Naive B cell (primary cell): ENCODE measurements around the gene SLC4A2. TPM values are rescaled to one million over a fixed set of nuclear protein-coding genes. Genes with fewer than 3 reads are reported as not detected.

ENCODE experiments used
- ATAC-seq, 2 donors: fragments of 150-1000 bp; cut with Tn5 transposase; 2 replicates each; pipeline ENCODE4 v1.10.0; 2021; ENCODE audit warnings: low read depth in 2 of 2, mild to moderate bottlenecking in 2 of 2, moderate library complexity in 2 of 2
- DNase-seq: peaks from one replicate; pipeline ENCODE4 v3.0.0; 2022
- H3K27ac Mint-ChIP-seq, 6 donors: one replicate each; pipeline ENCODE4 v1.8.0; 2020 to 2022; ENCODE audit warnings: mild to moderate bottlenecking in 6 of 6, mixed read lengths in 6 of 6, moderate library complexity in 5 of 6, inconsistent platforms in 2 of 6
- H3K27me3 Mint-ChIP-seq, 3 donors: one replicate each; pipeline ENCODE4 v1.8.0; 2021 to 2022; ENCODE audit warnings: mixed read lengths in 3 of 3, mild to moderate bottlenecking in 1 of 3
- H3K36me3 Mint-ChIP-seq, 2 donors: one replicate each; pipeline ENCODE4 v1.8.0; 2020 to 2022; ENCODE audit warnings: mixed read lengths in 2 of 2, inconsistent platforms in 1 of 2, mild to moderate bottlenecking in 1 of 2
- H3K4me1 Mint-ChIP-seq, 3 donors: one replicate each; pipeline ENCODE4 v1.8.0; 2020 to 2022; ENCODE audit warnings: mixed read lengths in 3 of 3, inconsistent platforms in 1 of 3, mild to moderate bottlenecking in 1 of 3, moderate library complexity in 1 of 3
- H3K4me3 Mint-ChIP-seq, 8 donors: one replicate each; pipeline ENCODE4 v1.8.0; 2020 to 2022; ENCODE audit warnings: mild to moderate bottlenecking in 8 of 8, mixed read lengths in 8 of 8, moderate library complexity in 8 of 8, inconsistent platforms in 2 of 8
- H3K9me3 Mint-ChIP-seq, 7 donors: one replicate each; pipeline ENCODE4 v1.8.0; 2020 to 2022; ENCODE audit warnings: mixed read lengths in 7 of 7, mild to moderate bottlenecking in 5 of 7, inconsistent platforms in 2 of 7, moderate library complexity in 1 of 7
- polyA plus RNA-seq, 6 donors: library from polyadenylated mRNA; unstranded; fragments of 300-500 nt; fragmentation: Illumina TruSeq; gene quantifications; one replicate each; pipeline ENCODE4 v1.2.3, GENCODE V29; 2021; ENCODE audit warnings: low read depth in 6 of 6

Gene SLC4A2
- polyA plus RNA-seq, 6 donors from 2014 or later = 8.5 to 17.1 (median 12.2) TPM

DNA sequence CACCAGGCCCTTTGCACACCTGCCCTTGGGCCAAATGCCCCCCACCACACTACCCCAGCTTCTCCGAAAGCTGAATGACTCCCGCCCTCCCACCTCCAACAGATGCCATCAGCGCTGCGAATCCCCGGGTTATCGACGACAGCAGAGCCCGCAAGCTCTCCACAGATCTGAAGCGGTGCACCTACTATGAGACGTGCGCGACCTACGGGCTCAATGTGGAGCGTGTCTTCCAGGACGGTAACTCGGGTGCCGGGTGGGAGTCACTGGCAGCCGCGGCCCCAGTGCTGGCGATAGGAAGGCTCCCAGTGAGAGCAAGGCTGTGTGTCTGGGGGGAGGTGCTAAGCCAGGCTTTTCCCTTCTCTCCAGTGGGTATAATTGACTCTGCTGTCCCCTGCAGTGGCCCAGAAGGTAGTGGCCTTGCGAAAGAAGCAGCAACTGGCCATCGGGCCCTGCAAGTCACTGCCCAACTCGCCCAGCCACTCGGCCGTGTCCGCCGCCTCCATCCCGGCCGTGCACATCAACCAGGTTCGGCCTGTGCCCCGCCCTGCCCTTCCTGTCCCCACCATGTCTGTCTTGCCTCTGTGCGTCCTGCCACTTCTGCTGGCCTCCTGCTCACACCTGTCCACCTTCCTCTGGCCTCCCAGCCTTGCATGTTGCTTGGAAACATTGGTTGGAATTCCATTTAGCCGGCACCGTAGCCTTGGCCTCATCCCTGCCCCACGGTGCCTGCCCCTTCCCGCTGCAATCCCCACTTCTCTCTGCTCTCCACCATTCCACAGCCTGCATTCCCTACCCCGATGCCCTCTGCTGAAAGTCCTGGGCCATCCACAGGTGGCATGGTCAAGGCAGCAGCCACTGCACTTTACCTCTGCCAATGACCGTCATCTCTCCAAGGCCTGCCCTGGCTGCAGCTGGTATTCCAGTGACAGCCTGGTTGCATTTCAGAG, 59.0 kb downstream of the SLC4A2 start:
- peaks cover 21 to 49% (median 40%) of the 10 kb centered on the region in 3 donors for H3K27me3 Mint-ChIP-seq
- ATAC-seq = no peak
- H3K9me3 Mint-ChIP-seq = no peaks in the 10 kb centered on the region
- H3K36me3 Mint-ChIP-seq = no peaks in the 10 kb centered on the region
- no peak overlapping the region for H3K27ac Mint-ChIP-seq
- peaks cover 0 to 9% (median 4%) of the 10 kb centered on the region in 3 donors for H3K4me1 Mint-ChIP-seq
- no peak overlapping the region for H3K4me3 Mint-ChIP-seq
- no peak for DNase-seq

DNA sequence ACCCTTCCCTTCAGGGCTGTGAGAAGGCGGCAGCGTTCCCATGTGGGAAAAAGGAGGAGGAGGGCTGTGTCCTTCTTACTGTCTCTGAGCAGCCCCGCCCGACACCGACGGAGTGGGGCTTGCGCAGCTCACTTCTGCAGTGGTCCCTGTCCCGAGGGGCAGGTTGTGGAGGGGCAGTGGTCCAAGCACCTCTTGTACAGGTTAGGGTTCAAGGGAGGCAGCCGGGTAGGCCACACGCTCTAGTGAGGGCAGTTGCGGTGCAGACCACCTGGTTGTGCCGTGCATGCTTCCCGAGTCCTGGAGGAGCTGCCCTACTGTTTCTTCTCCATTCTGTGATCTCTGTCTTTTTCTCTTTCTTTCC, 59.6 kb downstream of the SLC4A2 start:
- DNase-seq (no peak), ATAC-seq (no peak)
- no peaks in the 10 kb centered on the region for H3K9me3 Mint-ChIP-seq
- H3K4me3 Mint-ChIP-seq = peak overlapping the region in 2 of 8 donors; percentile 10 to 55
- no peaks in the 10 kb centered on the region for H3K36me3 Mint-ChIP-seq
- H3K27me3 Mint-ChIP-seq = peaks cover 17 to 51% (median 47%) of the 10 kb centered on the region in 3 donors
- H3K4me1 Mint-ChIP-seq = peaks cover 5 to 12% (median 8%) of the 10 kb centered on the region in 3 donors
- H3K27ac Mint-ChIP-seq = no peak overlapping the region

DNA sequence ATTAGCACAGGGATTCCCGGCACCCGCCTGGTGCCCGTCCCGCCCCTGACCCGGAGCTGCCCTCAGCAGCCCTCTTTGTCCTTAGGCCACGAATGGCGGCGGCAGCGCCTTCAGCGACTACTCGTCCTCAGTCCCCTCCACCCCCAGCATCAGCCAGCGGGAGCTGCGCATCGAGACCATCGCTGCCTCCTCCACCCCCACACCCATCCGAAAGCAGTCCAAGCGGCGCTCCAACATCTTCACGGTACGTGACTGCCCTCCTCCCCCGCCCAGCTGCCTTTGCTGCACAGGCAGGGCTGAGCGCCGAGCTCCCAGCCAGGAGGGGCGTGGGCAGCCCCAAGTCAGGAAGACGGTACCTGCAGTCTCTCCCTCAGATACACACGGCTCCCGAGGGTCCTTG, 60.5 kb downstream of the SLC4A2 start:
- no peak for DNase-seq
- no peaks in the 10 kb centered on the region for H3K36me3 Mint-ChIP-seq
- H3K9me3 Mint-ChIP-seq = no peaks in the 10 kb centered on the region
- no peak overlapping the region for H3K4me3 Mint-ChIP-seq
- no peak overlapping the region for H3K27ac Mint-ChIP-seq
- peaks cover 24 to 59% (median 50%) of the 10 kb centered on the region in 3 donors for H3K27me3 Mint-ChIP-seq
- peaks cover 9 to 13% (median 9%) of the 10 kb centered on the region in 3 donors for H3K4me1 Mint-ChIP-seq
- no peak for ATAC-seq

- no peaks in the 10 kb centered on the region for H3K36me3 Mint-ChIP-seq
- H3K27ac Mint-ChIP-seq = peak overlapping the region in 1 of 6 donors; percentile 57
- no peaks in the 10 kb centered on the region for H3K9me3 Mint-ChIP-seq
- peaks cover 24 to 59% (median 45%) of the 10 kb centered on the region in 3 donors for H3K27me3 Mint-ChIP-seq
- no peak for DNase-seq
- ATAC-seq = no peak
- H3K4me3 Mint-ChIP-seq = peak overlapping the region in 1 of 8 donors; percentile 76
- H3K4me1 Mint-ChIP-seq = peaks cover 9% of the 10 kb centered on the region in 3 donors
Measured at GRCh38 chr7:151120896-151121295, 61.5 kb downstream of the SLC4A2 start.

DNA sequence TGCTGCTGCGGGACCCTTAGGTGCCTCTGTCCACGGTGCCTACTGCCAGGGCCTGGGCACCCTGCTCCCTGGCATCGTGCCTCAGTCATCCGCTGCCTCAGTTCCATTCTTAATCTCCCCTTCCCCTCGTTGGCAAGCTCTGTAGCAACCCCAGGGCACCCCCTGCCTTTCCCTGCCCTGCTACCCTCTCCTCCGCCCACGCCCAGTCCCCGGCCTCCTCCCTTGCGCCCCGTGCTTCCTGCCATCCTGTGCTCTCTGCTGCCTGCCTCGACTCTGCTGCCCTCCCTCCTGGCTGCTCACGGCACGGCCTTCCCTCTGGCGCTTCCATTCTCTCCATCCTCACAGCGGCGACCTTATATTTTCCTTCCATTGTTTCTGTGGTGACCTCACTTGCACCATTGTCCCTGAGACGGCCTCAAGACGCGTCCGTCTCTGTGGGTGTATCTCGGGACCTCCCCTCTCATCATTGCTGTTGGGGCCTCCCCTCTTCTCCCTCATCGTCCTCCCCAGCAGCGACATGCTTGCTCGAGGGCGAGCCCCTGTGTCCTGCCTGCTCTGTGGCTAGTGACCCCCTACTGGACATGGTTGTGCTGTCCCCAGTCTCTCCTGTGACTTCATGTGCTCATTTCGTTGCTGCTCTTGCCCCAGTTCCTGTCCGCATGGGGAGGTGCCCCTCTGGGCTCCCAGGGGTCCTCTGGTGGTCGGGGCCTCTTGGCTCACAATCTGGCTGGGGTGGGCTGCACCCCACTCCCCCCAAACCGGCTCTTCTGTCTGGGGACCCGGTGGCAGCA, 62.2 kb downstream of the SLC4A2 start:
- Mint-ChIP-seq H3K4me1 (peaks cover 7 to 9% (median 9%) of the 10 kb centered on the region in 3 donors), H3K27ac (peak overlapping the region in 3 of 6 donors; percentile 37 to 72 (median 54)), H3K9me3 (no peaks in the 10 kb centered on the region), H3K4me3 (no peak overlapping the region), H3K27me3 (peaks cover 24 to 52% (median 41%) of the 10 kb centered on the region in 3 donors), H3K36me3 (no peaks in the 10 kb centered on the region)
- ATAC-seq = no peak
- no peak for DNase-seq

GRCh38 chr7:151122276-151122675, 62.9 kb downstream of the SLC4A2 start:
- H3K36me3 Mint-ChIP-seq = no peaks in the 10 kb centered on the region
- ATAC-seq = no peak
- peak overlapping the region in 1 of 6 donors; percentile 90 for H3K27ac Mint-ChIP-seq

GRCh38 chr7:151122796-151123157, 63.4 kb downstream of the SLC4A2 start:
- Mint-ChIP-seq H3K4me1 (peaks cover 7 to 9% (median 9%) of the 10 kb centered on the region in 3 donors), H3K4me3 (no peak overlapping the region), H3K27ac (no peak overlapping the region), H3K9me3 (no peaks in the 10 kb centered on the region), H3K27me3 (peaks cover 24 to 46% (median 34%) of the 10 kb centered on the region in 3 donors), H3K36me3 (no peaks in the 10 kb centered on the region)
- ATAC-seq (no peak), DNase-seq (no peak)

More at GRCh38 chr7:151122276-151122675, 62.9 kb downstream of the SLC4A2 start:
- no peak for DNase-seq
- H3K27me3 Mint-ChIP-seq = peaks cover 24 to 45% (median 34%) of the 10 kb centered on the region in 3 donors
- H3K9me3 Mint-ChIP-seq = no peaks in the 10 kb centered on the region
- peaks cover 7 to 9% (median 9%) of the 10 kb centered on the region in 3 donors for H3K4me1 Mint-ChIP-seq
- H3K4me3 Mint-ChIP-seq = no peak overlapping the region

GRCh38 chr7:151123158-151123821, 63.9 kb downstream of the SLC4A2 start:
- H3K36me3 Mint-ChIP-seq = no peaks in the 10 kb centered on the region
- DNase-seq (no peak), ATAC-seq (no peak)
- H3K27ac Mint-ChIP-seq = no peak overlapping the region
- no peaks in the 10 kb centered on the region for H3K9me3 Mint-ChIP-seq
- H3K4me1 Mint-ChIP-seq = peaks cover 7 to 9% (median 9%) of the 10 kb centered on the region in 3 donors
- H3K27me3 Mint-ChIP-seq = peaks cover 24 to 46% (median 34%) of the 10 kb centered on the region in 3 donors
- no peak overlapping the region for H3K4me3 Mint-ChIP-seq

- H3K27ac Mint-ChIP-seq = peak overlapping the region in 1 of 6 donors; percentile 85
- ATAC-seq (peak; percentile 88 to 93), DNase-seq (peak; percentile 66)
- no peaks in the 10 kb centered on the region for H3K9me3 Mint-ChIP-seq
- H3K27me3 Mint-ChIP-seq = peaks cover 20 to 40% (median 28%) of the 10 kb centered on the region in 3 donors
- H3K36me3 Mint-ChIP-seq = no peaks in the 10 kb centered on the region
- no peak overlapping the region for H3K4me3 Mint-ChIP-seq
- H3K4me1 Mint-ChIP-seq = peaks cover 7 to 9% (median 9%) of the 10 kb centered on the region in 3 donors
Measured at GRCh38 chr7:151123822-151124464, 64.6 kb downstream of the SLC4A2 start.

DNA sequence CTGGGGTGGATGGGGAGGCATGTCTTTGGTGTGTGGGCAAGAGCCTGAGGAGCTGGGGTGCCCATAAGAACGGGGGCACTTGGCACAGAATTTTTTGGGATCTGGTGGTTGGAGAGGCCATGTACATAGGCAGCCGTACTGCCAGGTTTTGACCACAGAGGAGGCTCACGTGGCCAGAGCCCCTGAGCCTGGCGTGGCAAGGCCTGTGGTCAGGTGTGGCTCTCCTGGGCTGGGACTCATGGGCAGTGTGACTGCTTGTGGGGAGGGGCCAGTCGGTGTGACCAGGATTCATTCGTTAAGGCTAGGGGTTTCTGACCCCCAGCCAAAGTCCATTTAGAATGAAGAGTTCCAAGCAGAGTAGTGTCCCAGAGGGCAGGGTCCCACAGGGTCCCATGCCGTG, 65.1 kb downstream of the SLC4A2 start:
- H3K27ac Mint-ChIP-seq = peak overlapping the region in 1 of 6 donors; percentile 85
- no peaks in the 10 kb centered on the region for H3K36me3 Mint-ChIP-seq
- DNase-seq (no peak), ATAC-seq (no peak)
- no peak overlapping the region for H3K4me3 Mint-ChIP-seq
- no peaks in the 10 kb centered on the region for H3K9me3 Mint-ChIP-seq
- H3K27me3 Mint-ChIP-seq = peaks cover 15 to 34% (median 23%) of the 10 kb centered on the region in 3 donors
- H3K4me1 Mint-ChIP-seq = peaks cover 6 to 9% (median 9%) of the 10 kb centered on the region in 3 donors

DNA sequence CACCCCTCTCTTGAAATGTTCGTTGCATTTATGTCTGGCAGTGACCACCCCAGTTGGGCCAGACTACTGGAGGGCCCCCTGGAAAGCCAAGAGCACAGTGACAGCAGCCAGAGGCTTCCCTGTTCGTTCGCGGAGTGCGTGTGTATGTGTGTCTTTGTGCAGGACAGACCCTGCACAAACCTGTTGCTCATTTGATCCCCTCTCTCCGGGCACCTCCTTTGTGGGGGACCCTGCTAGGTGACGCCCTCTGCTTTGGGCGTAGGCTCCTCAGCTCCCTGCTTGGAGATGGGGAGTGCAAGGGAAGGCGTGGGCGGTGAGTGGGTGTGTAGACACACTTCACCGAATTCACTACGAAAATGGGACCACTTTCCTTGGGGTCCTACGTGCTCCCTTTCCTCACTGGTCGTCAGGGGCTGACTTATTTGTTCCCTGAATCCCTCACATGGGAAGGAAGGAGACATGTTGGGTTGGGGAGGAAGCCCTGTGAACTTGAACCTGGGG, 65.6 kb downstream of the SLC4A2 start:
- Mint-ChIP-seq H3K27me3 (peaks cover 15 to 33% (median 21%) of the 10 kb centered on the region in 3 donors), H3K4me1 (peaks cover 6 to 9% (median 9%) of the 10 kb centered on the region in 3 donors), H3K27ac (no peak overlapping the region), H3K9me3 (no peaks in the 10 kb centered on the region), H3K36me3 (no peaks in the 10 kb centered on the region), H3K4me3 (no peak overlapping the region)
- DNase-seq (no peak), ATAC-seq (no peak)

- H3K4me1 Mint-ChIP-seq = peaks cover 6 to 9% (median 9%) of the 10 kb centered on the region in 3 donors
- H3K27me3 Mint-ChIP-seq = peaks cover 15 to 33% (median 21%) of the 10 kb centered on the region in 3 donors
- no peaks in the 10 kb centered on the region for H3K36me3 Mint-ChIP-seq
- DNase-seq = no peak
- no peaks in the 10 kb centered on the region for H3K9me3 Mint-ChIP-seq
- no peak for ATAC-seq
- H3K4me3 Mint-ChIP-seq = no peak overlapping the region
- H3K27ac Mint-ChIP-seq = no peak overlapping the region
Measured at GRCh38 chr7:151125470-151125845, 66.1 kb downstream of the SLC4A2 start.
